ENCODE measurements around the gene FMNL2. TPM values are rescaled to one million over a fixed set of nuclear protein-coding genes. Genes with fewer than 3 reads are reported as not detected.
A peak's percentile ranks its signal among the peaks of the same experiment; 100 is the strongest.

FMNL2 gene
- total RNA-seq, 1 experiment from 2014 or later, result 43.1 TPM

- intact Hi-C loops (cut with micrococcal nuclease; ENCODE audit: unreplicated experiment), result no loop called here
- TF ChIP-seq, protein P1, sequence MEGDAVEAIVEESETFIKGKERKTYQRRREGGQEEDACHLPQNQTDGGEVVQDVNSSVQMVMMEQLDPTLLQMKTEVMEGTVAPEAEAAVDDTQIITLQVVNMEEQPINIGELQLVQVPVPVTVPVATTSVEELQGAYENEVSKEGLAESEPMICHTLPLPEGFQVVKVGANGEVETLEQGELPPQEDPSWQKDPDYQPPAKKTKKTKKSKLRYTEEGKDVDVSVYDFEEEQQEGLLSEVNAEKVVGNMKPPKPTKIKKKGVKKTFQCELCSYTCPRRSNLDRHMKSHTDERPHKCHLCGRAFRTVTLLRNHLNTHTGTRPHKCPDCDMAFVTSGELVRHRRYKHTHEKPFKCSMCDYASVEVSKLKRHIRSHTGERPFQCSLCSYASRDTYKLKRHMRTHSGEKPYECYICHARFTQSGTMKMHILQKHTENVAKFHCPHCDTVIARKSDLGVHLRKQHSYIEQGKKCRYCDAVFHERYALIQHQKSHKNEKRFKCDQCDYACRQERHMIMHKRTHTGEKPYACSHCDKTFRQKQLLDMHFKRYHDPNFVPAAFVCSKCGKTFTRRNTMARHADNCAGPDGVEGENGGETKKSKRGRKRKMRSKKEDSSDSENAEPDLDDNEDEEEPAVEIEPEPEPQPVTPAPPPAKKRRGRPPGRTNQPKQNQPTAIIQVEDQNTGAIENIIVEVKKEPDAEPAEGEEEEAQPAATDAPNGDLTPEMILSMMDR (conservative IDR thresholded peaks at IDR 0.05; ENCODE audit: low read depth, low read length), result no peak
- TF ChIP-seq EZH2 (IDR thresholded peaks at IDR 0.05; ENCODE audit: borderline replicate concordance, low read depth, low read length, poor library complexity, severe bottlenecking), result no peak
- Histone ChIP-seq H3K27me3 (replicated peaks; ENCODE audit: insufficient read depth, low read depth, low read length, poor library complexity) (no peaks in the 10 kb centered on the region), H3K27ac (ENCODE audit: low read depth, low read length, poor library complexity, severe bottlenecking) (no peak overlapping the region), H3K4me3 (ENCODE audit: low read depth, low read length, poor library complexity, severe bottlenecking) (peak overlapping the region; percentile 26), H3K9me3 (ENCODE audit: low read depth, low read length, poor library complexity, severe bottlenecking) (no peaks in the 10 kb centered on the region), H3K36me3 (ENCODE audit: insufficient read depth, low read length, poor library complexity, severe bottlenecking) (peaks cover 26% of the 10 kb centered on the region), H3K4me1 (ENCODE audit: insufficient read depth, low read length, poor library complexity, severe bottlenecking) (peaks cover 6% of the 10 kb centered on the region)
- no TSS peak for BruUV-seq (replicated peaks)
- ChIA-PET CTCF (no interaction called here), POLR2A (ENCODE audit: low non-redundant PET) (no interaction called here)
- DNase-seq (ENCODE audit: low spot score), result no peak
Measured at GRCh38 chr2:152694161-152694661, 359.2 kb downstream of the FMNL2 start.

- Histone ChIP-seq H3K4me3 (ENCODE audit: low read depth, low read length, poor library complexity, severe bottlenecking) (no peak overlapping the region), H3K4me1 (ENCODE audit: insufficient read depth, low read length, poor library complexity, severe bottlenecking) (peaks cover 6% of the 10 kb centered on the region), H3K9me3 (ENCODE audit: low read depth, low read length, poor library complexity, severe bottlenecking) (no peaks in the 10 kb centered on the region), H3K27ac (ENCODE audit: low read depth, low read length, poor library complexity, severe bottlenecking) (no peak overlapping the region), H3K27me3 (replicated peaks; ENCODE audit: insufficient read depth, low read depth, low read length, poor library complexity) (no peaks in the 10 kb centered on the region), H3K36me3 (ENCODE audit: insufficient read depth, low read length, poor library complexity, severe bottlenecking) (peaks cover 24% of the 10 kb centered on the region)
- CTCF ChIA-PET, result no interaction called here
- no peak for DNase-seq (ENCODE audit: low spot score)
- BruUV-seq (replicated peaks), result no TSS peak
- POLR2A ChIA-PET (ENCODE audit: low non-redundant PET), result no interaction called here
- TF ChIP-seq, protein P1 (conservative IDR thresholded peaks at IDR 0.05; ENCODE audit: low read depth, low read length), result no peak
- no peak for TF ChIP-seq EZH2 (IDR thresholded peaks at IDR 0.05; ENCODE audit: borderline replicate concordance, low read depth, low read length, poor library complexity, severe bottlenecking)
- intact Hi-C loops (cut with micrococcal nuclease; ENCODE audit: unreplicated experiment), result loop anchor here (1.0 kb wide), 1 partner anchor 7 kb away; no protein-coding TSS in a partner anchor
Measured at GRCh38 chr2:152695763-152696162, 360.8 kb downstream of the FMNL2 start.

DNA sequence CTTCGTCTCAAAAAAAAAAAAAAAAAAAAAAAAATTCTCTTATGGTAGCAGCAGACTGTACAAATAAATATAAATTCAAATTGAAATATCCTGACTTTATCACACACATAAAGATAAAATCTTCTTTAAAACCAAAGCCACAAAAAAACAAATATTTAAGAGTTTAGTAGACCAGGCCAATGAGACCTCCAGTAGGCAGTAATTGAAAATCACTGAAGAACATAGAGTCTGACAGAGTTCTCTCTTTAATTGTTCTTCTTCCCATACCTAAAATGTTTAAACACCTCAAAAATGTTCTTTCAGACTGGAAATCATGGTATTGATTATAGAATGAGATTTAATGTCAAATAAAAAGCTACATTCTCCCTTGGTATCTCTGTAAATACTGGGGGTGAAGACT is 361.5 kb downstream of the FMNL2 start:
- peaks cover 6% of the 10 kb centered on the region for H3K4me1 ChIP-seq (ENCODE audit: insufficient read depth, low read length, poor library complexity, severe bottlenecking)
- no TSS peak for BruUV-seq (replicated peaks)
- ChIA-PET POLR2A (ENCODE audit: low non-redundant PET) (no interaction called here), CTCF (no interaction called here)
- no peak for DNase-seq (ENCODE audit: low spot score)
- H3K36me3 ChIP-seq (ENCODE audit: insufficient read depth, low read length, poor library complexity, severe bottlenecking), result peaks cover 24% of the 10 kb centered on the region
- H3K4me3 ChIP-seq (ENCODE audit: low read depth, low read length, poor library complexity, severe bottlenecking), result no peak overlapping the region
- intact Hi-C loops (cut with micrococcal nuclease; ENCODE audit: unreplicated experiment), result loop anchor here (1.0 kb wide), 1 partner anchor 8 kb away; no protein-coding TSS in a partner anchor
- no peak for TF ChIP-seq EZH2 (IDR thresholded peaks at IDR 0.05; ENCODE audit: borderline replicate concordance, low read depth, low read length, poor library complexity, severe bottlenecking)
- TF ChIP-seq, protein P1 (conservative IDR thresholded peaks at IDR 0.05; ENCODE audit: low read depth, low read length), result no peak
- no peak overlapping the region for H3K27ac ChIP-seq (ENCODE audit: low read depth, low read length, poor library complexity, severe bottlenecking)
- no peaks in the 10 kb centered on the region for H3K27me3 ChIP-seq (replicated peaks; ENCODE audit: insufficient read depth, low read depth, low read length, poor library complexity)
- H3K9me3 ChIP-seq (ENCODE audit: low read depth, low read length, poor library complexity, severe bottlenecking), result no peaks in the 10 kb centered on the region

Other genes with a start within 250 kb of the FMNL2 start
- 0.19 TPM in 1 of 2 replicates, not detected in the other for gene CACNB4, start 236.1 kb upstream of the FMNL2 start, total RNA-seq (2021)
- 21.3 and 28.1 TPM in 2 replicates for gene STAM2, start 159.4 kb upstream of the FMNL2 start, total RNA-seq (2021)

Measured in A673 (cell line).